Stimulated activated CD8-positive, alpha-beta memory T cell treated with anti-CD3 and anti-CD28 coated beads, Interleukin-12 subunit alpha, Interleukin-12 subunit beta, amount 100 ng/mL, for 4 hours (primary cell): ENCODE measurements around the gene TRIB2.
A peak's percentile ranks its signal among the peaks of the same experiment; 100 is the strongest.
"Not testable (repeated sequence)": the region's sequence is repeated elsewhere in the genome, so short reads cannot be mapped to it uniquely, and the experiment has no call there.

Experiments
- DNase-seq: peaks from one replicate; pipeline ENCODE4 v3.0.0-alpha.2; 2020; ENCODE audit warnings: low read depth

TRIB2 gene

GRCh38 chr2:12716282-12717190 is at the start of gene TRIB2:
TRIB2 (plus strand) TSS chr2:12716936; CDS start chr2:12718308, 1,372 bp downstream.
- DNase-seq, result peak; percentile 89

- DNase-seq, result no peak
These were observed 47.7 kb upstream of the TRIB2 start for GRCh38 chr2:12669036-12669435.

- DNase-seq, result no peak
These were observed 43.9 kb upstream of the TRIB2 start for GRCh38 chr2:12672711-12673315.

GRCh38 chr2:12674644-12675328 is 42.0 kb upstream of the TRIB2 start:
- no peak for DNase-seq

GRCh38 chr2:12675352-12675795 is 41.4 kb upstream of the TRIB2 start:
- no peak for DNase-seq

- no peak for DNase-seq
These were observed 40.9 kb upstream of the TRIB2 start for GRCh38 chr2:12675801-12676200.

- DNase-seq, result no peak
These were observed 40.0 kb upstream of the TRIB2 start for GRCh38 chr2:12676771-12677170.

GRCh38 chr2:12678186-12678585 is 38.5 kb upstream of the TRIB2 start:
- DNase-seq, result no peak

GRCh38 chr2:12679550-12680072 is 37.1 kb upstream of the TRIB2 start:
- no peak for DNase-seq

GRCh38 chr2:12680115-12680514 is 36.6 kb upstream of the TRIB2 start:
- not testable (repeated sequence) for DNase-seq

GRCh38 chr2:12682017-12682416 is 34.7 kb upstream of the TRIB2 start:
- DNase-seq, result no peak

GRCh38 chr2:12683457-12684100 is 33.2 kb upstream of the TRIB2 start:
- DNase-seq, result no peak

GRCh38 chr2:12684471-12684936 is 32.2 kb upstream of the TRIB2 start:
- DNase-seq, result no peak

- no peak for DNase-seq
These were observed 31.6 kb upstream of the TRIB2 start for GRCh38 chr2:12685145-12685544.

- no peak for DNase-seq
These were observed 30.8 kb upstream of the TRIB2 start for GRCh38 chr2:12685956-12686355.

GRCh38 chr2:12686708-12687283 is 29.9 kb upstream of the TRIB2 start:
- DNase-seq, result no peak

- no peak for DNase-seq
These were observed 28.6 kb upstream of the TRIB2 start for GRCh38 chr2:12688091-12688490.

GRCh38 chr2:12688893-12689292 is 27.8 kb upstream of the TRIB2 start:
- DNase-seq, result no peak

GRCh38 chr2:12693509-12693908 is 23.2 kb upstream of the TRIB2 start:
- DNase-seq, result no peak

- no peak for DNase-seq
These were observed 21.6 kb upstream of the TRIB2 start for GRCh38 chr2:12694990-12695774.

GRCh38 chr2:12697617-12698016 is 19.1 kb upstream of the TRIB2 start:
- no peak for DNase-seq
